ENCODE measurements around the gene KIF6. TPM values are rescaled to one million over a fixed set of nuclear protein-coding genes. Genes with fewer than 3 reads are reported as not detected.

The KIF6 gene
- total RNA-seq, 1 donor from 2014 or later: 2.7 TPM

DNA sequence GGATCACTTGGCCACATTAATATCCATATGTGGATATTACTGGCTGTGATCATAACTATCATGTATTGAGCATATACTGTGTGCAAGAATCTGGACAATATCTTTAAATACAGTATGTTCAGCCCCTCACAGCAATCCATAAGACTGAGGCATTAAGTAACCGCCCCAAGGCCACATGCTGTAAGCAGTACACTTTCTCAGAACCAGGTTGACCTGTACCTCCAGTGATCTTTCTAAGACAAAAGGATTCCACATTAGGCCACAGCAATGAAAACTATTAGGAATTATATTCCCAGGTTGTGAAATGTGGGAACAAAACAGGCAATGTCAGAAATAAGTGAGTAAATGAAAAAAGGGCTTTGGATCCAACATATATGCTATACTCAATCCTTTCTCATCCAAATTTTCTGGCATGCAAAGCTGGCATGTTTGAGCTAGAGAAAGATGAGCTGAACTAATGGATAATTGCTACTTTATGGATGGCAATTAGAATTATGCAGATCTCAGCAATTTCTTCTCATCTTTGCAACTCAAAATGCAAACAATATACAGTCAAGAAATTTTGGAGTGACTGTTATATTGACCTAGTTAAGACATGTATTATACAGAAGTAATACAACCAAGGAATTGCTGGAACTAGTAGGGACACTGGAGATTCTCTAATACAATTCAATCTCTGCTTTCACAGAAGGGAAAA is 86.9 kb downstream of the KIF6 start:
- no peak overlapping the region for H2AFZ ChIP-seq (replicated peaks)
- H3K36me3 ChIP-seq: no peaks in the 10 kb centered on the region
- no peak overlapping the region for H3K27ac ChIP-seq
- no peaks in the 10 kb centered on the region for H3K9me3 Mint-ChIP-seq
- H3K4me3 Mint-ChIP-seq: no peak overlapping the region
- DNase-seq (ENCODE audit: low spot score): no peak
- H3K27me3 ChIP-seq: no peaks in the 10 kb centered on the region
- H3K27ac Mint-ChIP-seq: no peak overlapping the region
- TF ChIP-seq, protein P1, sequence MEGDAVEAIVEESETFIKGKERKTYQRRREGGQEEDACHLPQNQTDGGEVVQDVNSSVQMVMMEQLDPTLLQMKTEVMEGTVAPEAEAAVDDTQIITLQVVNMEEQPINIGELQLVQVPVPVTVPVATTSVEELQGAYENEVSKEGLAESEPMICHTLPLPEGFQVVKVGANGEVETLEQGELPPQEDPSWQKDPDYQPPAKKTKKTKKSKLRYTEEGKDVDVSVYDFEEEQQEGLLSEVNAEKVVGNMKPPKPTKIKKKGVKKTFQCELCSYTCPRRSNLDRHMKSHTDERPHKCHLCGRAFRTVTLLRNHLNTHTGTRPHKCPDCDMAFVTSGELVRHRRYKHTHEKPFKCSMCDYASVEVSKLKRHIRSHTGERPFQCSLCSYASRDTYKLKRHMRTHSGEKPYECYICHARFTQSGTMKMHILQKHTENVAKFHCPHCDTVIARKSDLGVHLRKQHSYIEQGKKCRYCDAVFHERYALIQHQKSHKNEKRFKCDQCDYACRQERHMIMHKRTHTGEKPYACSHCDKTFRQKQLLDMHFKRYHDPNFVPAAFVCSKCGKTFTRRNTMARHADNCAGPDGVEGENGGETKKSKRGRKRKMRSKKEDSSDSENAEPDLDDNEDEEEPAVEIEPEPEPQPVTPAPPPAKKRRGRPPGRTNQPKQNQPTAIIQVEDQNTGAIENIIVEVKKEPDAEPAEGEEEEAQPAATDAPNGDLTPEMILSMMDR (IDR thresholded peaks at IDR 0.05): no peak
- no peaks in the 10 kb centered on the region for H3K27me3 Mint-ChIP-seq (ENCODE audit: insufficient read depth, low read depth)
- H3K4me2 ChIP-seq: no peak overlapping the region
- no peaks in the 10 kb centered on the region for H3F3A ChIP-seq (ENCODE audit: low read depth)
- H3K9me3 ChIP-seq (ENCODE audit: low read depth): no peaks in the 10 kb centered on the region
- no peak overlapping the region for H3K4me3 ChIP-seq
- no peaks in the 10 kb centered on the region for H3K4me1 Mint-ChIP-seq
- H3K9ac ChIP-seq: no peak overlapping the region
- H3K4me1 ChIP-seq: no peaks in the 10 kb centered on the region
- no peaks in the 10 kb centered on the region for H4K20me1 ChIP-seq (ENCODE audit: low read depth)
- no peaks in the 10 kb centered on the region for H3K36me3 Mint-ChIP-seq
- no peaks in the 10 kb centered on the region for H3K79me2 ChIP-seq (ENCODE audit: low read depth)

DNA sequence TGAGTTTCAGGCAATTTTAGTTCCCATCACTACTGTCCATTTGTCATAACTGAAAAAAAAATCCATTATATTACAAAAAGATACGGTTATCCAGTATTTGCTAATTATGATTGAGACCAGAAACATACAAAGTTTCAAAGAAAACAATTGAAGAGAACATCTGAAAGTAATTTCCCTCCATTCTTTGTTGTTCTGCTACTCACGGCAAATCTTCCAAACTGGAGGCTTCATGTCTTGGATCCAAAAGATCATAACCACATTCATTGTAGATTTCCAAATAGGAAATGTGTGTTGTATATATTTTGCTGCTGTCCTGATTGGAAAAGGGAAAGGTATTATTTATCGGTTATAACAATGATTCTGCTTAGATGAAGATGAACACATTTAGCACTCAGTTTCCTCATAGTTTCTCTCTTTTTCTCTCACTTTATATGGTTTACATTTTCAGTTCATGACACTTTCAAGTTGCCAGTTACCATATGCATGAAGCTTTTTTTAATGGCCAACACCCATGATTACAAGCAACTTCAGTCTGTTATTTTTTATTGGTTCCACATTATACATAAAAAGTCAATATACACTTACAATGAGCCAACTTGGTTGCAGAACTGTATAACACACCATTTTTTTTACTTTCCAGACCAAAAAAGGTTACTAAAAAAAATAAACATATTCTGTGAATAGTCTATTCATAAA is 90.4 kb downstream of the KIF6 start:
- no peak overlapping the region for H3K9ac ChIP-seq
- no peaks in the 10 kb centered on the region for H3K36me3 Mint-ChIP-seq
- no peaks in the 10 kb centered on the region for H3K9me3 Mint-ChIP-seq
- DNase-seq (ENCODE audit: low spot score): no peak
- H3K9me3 ChIP-seq (ENCODE audit: low read depth): no peaks in the 10 kb centered on the region
- no peaks in the 10 kb centered on the region for H3K79me2 ChIP-seq (ENCODE audit: low read depth)
- H3F3A ChIP-seq (ENCODE audit: low read depth): no peaks in the 10 kb centered on the region
- no peak overlapping the region for H3K27ac Mint-ChIP-seq
- H3K36me3 ChIP-seq: no peaks in the 10 kb centered on the region
- H3K27ac ChIP-seq: no peak overlapping the region
- H4K20me1 ChIP-seq (ENCODE audit: low read depth): no peaks in the 10 kb centered on the region
- H3K4me3 Mint-ChIP-seq: no peak overlapping the region
- TF ChIP-seq, protein P1 (IDR thresholded peaks at IDR 0.05): no peak
- no peak for TF ChIP-seq EZH2phosphoT487 (IDR thresholded peaks at IDR 0.05)
- TF ChIP-seq EZH2 (IDR thresholded peaks at IDR 0.05): no peak
- H3K27me3 ChIP-seq: no peaks in the 10 kb centered on the region
- H3K4me2 ChIP-seq: no peak overlapping the region
- no peaks in the 10 kb centered on the region for H3K4me1 Mint-ChIP-seq
- no peaks in the 10 kb centered on the region for H3K27me3 Mint-ChIP-seq (ENCODE audit: insufficient read depth, low read depth)
- H3K4me1 ChIP-seq: no peaks in the 10 kb centered on the region
- no peak overlapping the region for H2AFZ ChIP-seq (replicated peaks)
- no peak overlapping the region for H3K4me3 ChIP-seq

DNA sequence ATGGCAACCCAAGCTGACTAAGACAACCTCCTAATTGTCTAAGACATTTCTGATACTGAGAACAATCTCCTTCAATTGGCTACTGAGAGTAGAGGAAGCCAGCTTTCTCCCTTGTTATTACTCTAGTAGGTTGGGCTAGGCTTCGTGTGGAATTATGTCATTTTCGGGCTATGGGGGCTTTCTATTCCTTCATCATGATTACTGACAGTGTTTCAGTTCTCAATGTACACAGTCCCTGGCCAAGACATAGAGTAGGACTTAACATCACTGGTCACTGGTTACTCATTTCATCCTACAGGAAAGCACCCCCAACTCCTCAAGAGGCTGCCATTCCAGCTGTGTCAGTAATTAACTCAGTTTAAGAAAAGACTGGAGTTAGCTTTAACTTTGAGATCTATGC is 100.0 kb downstream of the KIF6 start:
- Mint-ChIP-seq H3K4me3 (no peak overlapping the region), H3K27ac (no peak overlapping the region), H3K9me3 (no peaks in the 10 kb centered on the region), H3K4me1 (no peaks in the 10 kb centered on the region), H3K36me3 (no peaks in the 10 kb centered on the region), H3K27me3 (ENCODE audit: insufficient read depth, low read depth) (peaks cover 2% of the 10 kb centered on the region)
- no peaks in the 10 kb centered on the region for H3K36me3 ChIP-seq
- no peak overlapping the region for H3K27ac ChIP-seq
- H3K4me1 ChIP-seq: no peaks in the 10 kb centered on the region
- no peak overlapping the region for H3K4me2 ChIP-seq
- no peaks in the 10 kb centered on the region for H3K9me3 ChIP-seq (ENCODE audit: low read depth)
- no peaks in the 10 kb centered on the region for H3K27me3 ChIP-seq
- no peaks in the 10 kb centered on the region for H3F3A ChIP-seq (ENCODE audit: low read depth)
- no peak overlapping the region for H3K9ac ChIP-seq
- H4K20me1 ChIP-seq (ENCODE audit: low read depth): no peaks in the 10 kb centered on the region
- DNase-seq (ENCODE audit: low spot score): no peak
- TF ChIP-seq EZH2 (IDR thresholded peaks at IDR 0.05): no peak
- TF ChIP-seq EZH2phosphoT487 (IDR thresholded peaks at IDR 0.05): no peak
- TF ChIP-seq, protein P1 (IDR thresholded peaks at IDR 0.05): no peak
- no peaks in the 10 kb centered on the region for H3K79me2 ChIP-seq (ENCODE audit: low read depth)
- H2AFZ ChIP-seq (replicated peaks): no peak overlapping the region
- H3K4me3 ChIP-seq: no peak overlapping the region

Measured in neural progenitor cell (in vitro differentiated cells).